Liver (tissue), 9 donors: ENCODE data around the gene GLE1. TPM values are rescaled to one million over a fixed set of nuclear protein-coding genes. Genes with fewer than 3 reads are reported as not detected.

ENCODE experiments used
- DNase-seq: peaks from one replicate; pipeline ENCODE4 v3.0.0-alpha.2; 2017; ENCODE audit warnings: low spot score
- H3K27ac ChIP-seq, 2 donors: one replicate each; pipeline ENCODE4 v1.7.0; 2013; ENCODE audit warnings: inconsistent platforms in 2 of 2, low read length in 2 of 2, control low read depth in 1 of 2, low read depth in 1 of 2, mild to moderate bottlenecking in 1 of 2
- H3K27me3 ChIP-seq, 4 donors: one replicate each; pipeline versions ENCODE4 v1.6.1 to v1.7.0; 2013; ENCODE audit warnings: low read length in 3 of 4, inconsistent platforms in 1 of 4, mild to moderate bottlenecking in 1 of 4, moderate library complexity in 1 of 4; ENCODE audit not compliant: control insufficient read depth in 4 of 4, insufficient read depth in 4 of 4
- H3K36me3 ChIP-seq, 4 donors: one replicate each; pipeline versions ENCODE4 v1.6.1 to v1.7.0; 2013; ENCODE audit warnings: low read length in 3 of 4, mild to moderate bottlenecking in 3 of 4, low read depth in 1 of 4, moderate library complexity in 1 of 4; ENCODE audit not compliant: control insufficient read depth in 4 of 4, insufficient read depth in 3 of 4
- H3K4me1 ChIP-seq, 4 donors: one replicate each; pipeline versions ENCODE4 v1.6.1 to v1.7.0; 2013; ENCODE audit warnings: low read length in 3 of 4, mild to moderate bottlenecking in 3 of 4, moderate library complexity in 1 of 4; ENCODE audit not compliant: control insufficient read depth in 4 of 4, insufficient read depth in 4 of 4
- H3K4me3 ChIP-seq, 3 donors: one replicate each; pipeline versions ENCODE4 v1.6.1 to v1.7.0; 2013; ENCODE audit warnings: low read length in 3 of 3, control low read depth in 1 of 3, low read depth in 1 of 3, mild to moderate bottlenecking in 1 of 3
- H3K9ac ChIP-seq, 2 donors: one replicate each; pipeline ENCODE4 v1.7.0; 2013; ENCODE audit warnings: low read length in 2 of 2, mild to moderate bottlenecking in 2 of 2, moderate library complexity in 2 of 2, control low read depth in 1 of 2, low read depth in 1 of 2
- H3K9me3 ChIP-seq, 4 donors: one replicate each; pipeline versions ENCODE4 v1.6.1 to v1.7.0; 2013; ENCODE audit warnings: low read length in 3 of 4; ENCODE audit not compliant: control insufficient read depth in 4 of 4
- EGR1 ChIP-seq, 2 donors: IDR thresholded peaks; 2 replicates each; pipeline ENCODE4 v1.6.1; 2016 to 2018; ENCODE audit warnings: antibody characterized with exemption in 2 of 2, low read depth in 2 of 2
- FOXA1 ChIP-seq: IDR thresholded peaks from 2 replicates; pipeline ENCODE4 v1.6.1; 2016; ENCODE audit warnings: antibody characterized with exemption
- FOXA2 ChIP-seq: IDR thresholded peaks from 2 replicates; pipeline ENCODE4 v1.6.1; 2016; ENCODE audit warnings: antibody characterized with exemption
- GABPA ChIP-seq, 2 donors: IDR thresholded peaks in 1 of 2; conservative IDR thresholded peaks in 1 of 2; 2 replicates each; pipeline ENCODE4 v1.6.1; 2016; ENCODE audit warnings: antibody characterized with exemption in 2 of 2, mild to moderate bottlenecking in 1 of 2, moderate library complexity in 1 of 2
- HNF4A ChIP-seq, 2 donors: conservative IDR thresholded peaks; 2 replicates each; pipeline ENCODE4 v1.6.1; 2016; ENCODE audit warnings: antibody characterized with exemption in 2 of 2, mild to moderate bottlenecking in 2 of 2
- HNF4G ChIP-seq: IDR thresholded peaks from 2 replicates; pipeline ENCODE4 v1.6.1; 2016; ENCODE audit warnings: antibody characterized with exemption
- JUND ChIP-seq, 2 donors: IDR thresholded peaks; 2 replicates each; pipeline ENCODE4 v1.6.1; 2016; ENCODE audit warnings: antibody characterized with exemption in 2 of 2
- NR2F2 ChIP-seq: IDR thresholded peaks from 2 replicates; pipeline ENCODE4 v1.6.1; 2016; ENCODE audit warnings: antibody characterized with exemption
- RAD21 ChIP-seq, 2 donors: IDR thresholded peaks; 2 replicates each; pipeline ENCODE4 v1.6.1; 2016; ENCODE audit warnings: antibody characterized with exemption in 2 of 2, mild to moderate bottlenecking in 2 of 2
- RXRA ChIP-seq, 2 donors: IDR thresholded peaks; 2 replicates each; pipeline ENCODE4 v1.6.1; 2017 to 2018; ENCODE audit warnings: antibody characterized with exemption in 2 of 2, mild to moderate bottlenecking in 1 of 2
- SP1 ChIP-seq: IDR thresholded peaks from 2 replicates; pipeline ENCODE4 v1.6.1; 2018; ENCODE audit warnings: antibody characterized with exemption, mild to moderate bottlenecking
- TAF1 ChIP-seq: conservative IDR thresholded peaks from 2 replicates; pipeline ENCODE4 v1.6.1; 2016; ENCODE audit warnings: antibody characterized with exemption, mild to moderate bottlenecking
- YY1 ChIP-seq: IDR thresholded peaks from 2 replicates; pipeline ENCODE4 v1.6.1; 2016; ENCODE audit warnings: antibody characterized with exemption, mild to moderate bottlenecking
- WGBS: extraction: QIAGEN DNeasy Blood & Tissue Kit; methylation state at CpG from one replicate; pipeline ENCODE4 v1.1.7; 2013; 5-methylcytosine and 5-hydroxymethylcytosine counted together
- polyA plus RNA-seq, 2 donors: library from polyadenylated mRNA; stranded (reverse) in 1 of 2; unstranded in 1 of 2; fragments of 200-250 nt in 1 of 2; fragments of >200 nt in 1 of 2; fragmentation: Nextera tagmentation in 1 of 2; extraction: Ambion mirVana in 1 of 2; gene quantifications; one replicate each; pipeline versions ENCODE4 v1.2.1 to v1.2.3, GENCODE V29; 2013 to 2015
- total RNA-seq, 2 donors: library from RNA; depleted of rRNA; stranded (reverse); fragments of >200 nt; gene quantifications; one replicate each; pipeline ENCODE4 v1.2.3, GENCODE V29; 2014
- TF ChIP-seq, protein P1 (sequence below): IDR thresholded peaks from 2 replicates; pipeline ENCODE4 v1.6.1; 2016; ENCODE audit warnings: antibody characterized with exemption
- TF ChIP-seq, protein P2 (sequence below): IDR thresholded peaks from 2 replicates; pipeline ENCODE4 v1.6.1; 2016; ENCODE audit warnings: antibody characterized with exemption
- TF ChIP-seq, protein P3 (sequence below): IDR thresholded peaks from 2 replicates; pipeline ENCODE4 v1.6.1; 2016; ENCODE audit warnings: antibody characterized with exemption
- TF ChIP-seq, protein P4 (sequence below): IDR thresholded peaks from 2 replicates; pipeline ENCODE4 v1.6.1; 2016; ENCODE audit warnings: antibody characterized with exemption, mild to moderate bottlenecking
- TF ChIP-seq, protein P5 (sequence below): fragments of 150-350 bp; IDR thresholded peaks from 2 replicates; pipeline ENCODE4 v1.5.1; 2017; ENCODE audit warnings: improper control_type of control experiment, low read depth, low read length; ENCODE audit not compliant: missing input control
- donor health status: healthy.
- donor health status: healthy.
- donor health status: healthy.
- donor health status: healthy.
- donor health status: healthy.

Gene GLE1
- total and polyA plus RNA-seq, 4 donors = 5.3 to 19.5 (median 12.8) TPM

DNA sequence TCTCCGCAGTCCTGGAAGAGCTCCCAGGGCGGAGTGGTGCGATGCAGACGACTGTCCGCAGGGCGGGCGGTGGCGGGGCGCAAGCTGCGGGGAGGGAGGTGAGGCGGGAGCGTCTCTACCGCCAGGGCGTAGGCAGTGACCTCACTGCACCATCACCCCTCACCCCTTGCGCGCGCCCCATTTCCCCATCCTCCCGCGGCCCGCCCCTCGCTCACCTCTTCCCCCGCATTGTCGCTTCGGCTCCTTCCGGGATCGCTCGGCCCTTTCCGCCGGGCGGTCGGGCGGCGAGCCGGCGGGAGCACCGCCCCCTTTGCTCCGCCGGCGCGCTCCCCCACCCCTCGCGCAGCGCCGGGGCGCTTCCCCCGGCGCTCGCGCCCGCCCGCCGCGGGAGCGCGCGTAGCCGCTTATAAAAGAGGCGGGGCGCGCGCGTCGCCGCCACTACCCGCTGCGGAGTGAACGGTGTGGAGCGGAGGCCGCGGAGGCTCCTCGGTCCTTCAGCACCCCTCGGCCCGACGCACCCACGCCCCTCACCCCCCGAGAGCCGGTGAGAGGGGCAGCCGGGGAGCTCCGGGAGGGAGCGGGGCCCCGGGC lies 47.7 kb downstream of the GLE1 start, which contains the start of gene SPTAN1:
SPTAN1 (plus strand) TSS at position 435 of the 591 bp plus-strand sequence. CDS start 14,154 bp downstream, outside the sequence.
- 2% methylated on average over 81 of the region's 81 CpGs for WGBS
- Histone ChIP-seq H3K9ac (peak within 1 kb of the TSS; percentile 57 to 90), H3K4me1 (peaks cover 13 to 45% (median 43%) of the 10 kb centered on the region in 4 donors), H3K36me3 (no peaks in the 10 kb centered on the region), H3K27ac (peak within 1 kb of the TSS; percentile 90 to 94), H3K4me3 (peak within 1 kb of the TSS; percentile 79 to 94 (median 90)), H3K9me3 (no peaks in the 10 kb centered on the region), H3K27me3 (no peaks in the 10 kb centered on the region)
- DNase-seq = peak; percentile 79
- TF ChIP-seq, protein P1, sequence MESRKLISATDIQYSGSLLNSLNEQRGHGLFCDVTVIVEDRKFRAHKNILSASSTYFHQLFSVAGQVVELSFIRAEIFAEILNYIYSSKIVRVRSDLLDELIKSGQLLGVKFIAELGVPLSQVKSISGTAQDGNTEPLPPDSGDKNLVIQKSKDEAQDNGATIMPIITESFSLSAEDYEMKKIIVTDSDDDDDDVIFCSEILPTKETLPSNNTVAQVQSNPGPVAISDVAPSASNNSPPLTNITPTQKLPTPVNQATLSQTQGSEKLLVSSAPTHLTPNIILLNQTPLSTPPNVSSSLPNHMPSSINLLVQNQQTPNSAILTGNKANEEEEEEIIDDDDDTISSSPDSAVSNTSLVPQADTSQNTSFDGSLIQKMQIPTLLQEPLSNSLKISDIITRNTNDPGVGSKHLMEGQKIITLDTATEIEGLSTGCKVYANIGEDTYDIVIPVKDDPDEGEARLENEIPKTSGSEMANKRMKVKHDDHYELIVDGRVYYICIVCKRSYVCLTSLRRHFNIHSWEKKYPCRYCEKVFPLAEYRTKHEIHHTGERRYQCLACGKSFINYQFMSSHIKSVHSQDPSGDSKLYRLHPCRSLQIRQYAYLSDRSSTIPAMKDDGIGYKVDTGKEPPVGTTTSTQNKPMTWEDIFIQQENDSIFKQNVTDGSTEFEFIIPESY = no peak
- TF ChIP-seq FOXA1 = no peak
- TF ChIP-seq GABPA (IDR thresholded peaks at IDR 0.05 in 1 of 2, conservative IDR thresholded peaks at IDR 0.05 in 1 of 2) = no peak
- TF ChIP-seq EGR1 (IDR thresholded peaks at IDR 0.05; ENCODE audit: low read depth in 2 of 2) = peak; percentile 70 to 80
- TF ChIP-seq SP1 = no peak
- TF ChIP-seq, protein P2, sequence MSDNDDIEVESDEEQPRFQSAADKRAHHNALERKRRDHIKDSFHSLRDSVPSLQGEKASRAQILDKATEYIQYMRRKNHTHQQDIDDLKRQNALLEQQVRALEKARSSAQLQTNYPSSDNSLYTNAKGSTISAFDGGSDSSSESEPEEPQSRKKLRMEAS = no peak
- peak; percentile 27 for TF ChIP-seq YY1
- TF ChIP-seq JUND (IDR thresholded peaks at IDR 0.05) = no peak
- no peak for TF ChIP-seq RAD21 (IDR thresholded peaks at IDR 0.05)
- TF ChIP-seq HNF4G = no peak
- no peak for TF ChIP-seq FOXA2
- no peak for TF ChIP-seq NR2F2
- no peak for TF ChIP-seq RXRA (IDR thresholded peaks at IDR 0.05)
- TF ChIP-seq HNF4A (conservative IDR thresholded peaks at IDR 0.05) = no peak
- peak; percentile 83 for TF ChIP-seq TAF1
- TF ChIP-seq, protein P3, sequence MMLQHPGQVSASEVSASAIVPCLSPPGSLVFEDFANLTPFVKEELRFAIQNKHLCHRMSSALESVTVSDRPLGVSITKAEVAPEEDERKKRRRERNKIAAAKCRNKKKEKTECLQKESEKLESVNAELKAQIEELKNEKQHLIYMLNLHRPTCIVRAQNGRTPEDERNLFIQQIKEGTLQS = no peak
- TF ChIP-seq, protein P4, sequence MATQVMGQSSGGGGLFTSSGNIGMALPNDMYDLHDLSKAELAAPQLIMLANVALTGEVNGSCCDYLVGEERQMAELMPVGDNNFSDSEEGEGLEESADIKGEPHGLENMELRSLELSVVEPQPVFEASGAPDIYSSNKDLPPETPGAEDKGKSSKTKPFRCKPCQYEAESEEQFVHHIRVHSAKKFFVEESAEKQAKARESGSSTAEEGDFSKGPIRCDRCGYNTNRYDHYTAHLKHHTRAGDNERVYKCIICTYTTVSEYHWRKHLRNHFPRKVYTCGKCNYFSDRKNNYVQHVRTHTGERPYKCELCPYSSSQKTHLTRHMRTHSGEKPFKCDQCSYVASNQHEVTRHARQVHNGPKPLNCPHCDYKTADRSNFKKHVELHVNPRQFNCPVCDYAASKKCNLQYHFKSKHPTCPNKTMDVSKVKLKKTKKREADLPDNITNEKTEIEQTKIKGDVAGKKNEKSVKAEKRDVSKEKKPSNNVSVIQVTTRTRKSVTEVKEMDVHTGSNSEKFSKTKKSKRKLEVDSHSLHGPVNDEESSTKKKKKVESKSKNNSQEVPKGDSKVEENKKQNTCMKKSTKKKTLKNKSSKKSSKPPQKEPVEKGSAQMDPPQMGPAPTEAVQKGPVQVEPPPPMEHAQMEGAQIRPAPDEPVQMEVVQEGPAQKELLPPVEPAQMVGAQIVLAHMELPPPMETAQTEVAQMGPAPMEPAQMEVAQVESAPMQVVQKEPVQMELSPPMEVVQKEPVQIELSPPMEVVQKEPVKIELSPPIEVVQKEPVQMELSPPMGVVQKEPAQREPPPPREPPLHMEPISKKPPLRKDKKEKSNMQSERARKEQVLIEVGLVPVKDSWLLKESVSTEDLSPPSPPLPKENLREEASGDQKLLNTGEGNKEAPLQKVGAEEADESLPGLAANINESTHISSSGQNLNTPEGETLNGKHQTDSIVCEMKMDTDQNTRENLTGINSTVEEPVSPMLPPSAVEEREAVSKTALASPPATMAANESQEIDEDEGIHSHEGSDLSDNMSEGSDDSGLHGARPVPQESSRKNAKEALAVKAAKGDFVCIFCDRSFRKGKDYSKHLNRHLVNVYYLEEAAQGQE = peak; percentile 91
- TF ChIP-seq, protein P5, sequence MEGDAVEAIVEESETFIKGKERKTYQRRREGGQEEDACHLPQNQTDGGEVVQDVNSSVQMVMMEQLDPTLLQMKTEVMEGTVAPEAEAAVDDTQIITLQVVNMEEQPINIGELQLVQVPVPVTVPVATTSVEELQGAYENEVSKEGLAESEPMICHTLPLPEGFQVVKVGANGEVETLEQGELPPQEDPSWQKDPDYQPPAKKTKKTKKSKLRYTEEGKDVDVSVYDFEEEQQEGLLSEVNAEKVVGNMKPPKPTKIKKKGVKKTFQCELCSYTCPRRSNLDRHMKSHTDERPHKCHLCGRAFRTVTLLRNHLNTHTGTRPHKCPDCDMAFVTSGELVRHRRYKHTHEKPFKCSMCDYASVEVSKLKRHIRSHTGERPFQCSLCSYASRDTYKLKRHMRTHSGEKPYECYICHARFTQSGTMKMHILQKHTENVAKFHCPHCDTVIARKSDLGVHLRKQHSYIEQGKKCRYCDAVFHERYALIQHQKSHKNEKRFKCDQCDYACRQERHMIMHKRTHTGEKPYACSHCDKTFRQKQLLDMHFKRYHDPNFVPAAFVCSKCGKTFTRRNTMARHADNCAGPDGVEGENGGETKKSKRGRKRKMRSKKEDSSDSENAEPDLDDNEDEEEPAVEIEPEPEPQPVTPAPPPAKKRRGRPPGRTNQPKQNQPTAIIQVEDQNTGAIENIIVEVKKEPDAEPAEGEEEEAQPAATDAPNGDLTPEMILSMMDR = peak; percentile 10
